ENCODE results near the gene NMUR2.

DNA sequence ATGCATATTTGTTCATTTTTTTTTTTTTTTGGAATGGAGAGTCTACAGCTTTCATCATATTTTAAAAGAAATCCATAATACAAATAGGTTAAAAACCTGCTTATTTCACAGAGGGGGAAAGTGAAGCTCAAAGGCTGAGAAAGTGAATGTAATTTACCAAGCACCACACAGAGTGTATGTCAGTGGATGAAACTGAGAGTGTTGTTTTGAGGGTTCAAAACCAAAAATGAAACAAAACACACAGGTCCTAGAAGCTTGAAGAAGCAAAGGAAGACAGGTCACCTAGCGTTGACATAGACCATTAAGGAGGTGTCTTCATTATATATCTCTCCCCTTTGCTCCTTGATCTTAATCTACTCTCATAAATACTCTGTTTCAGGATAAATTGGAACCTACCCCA is 7.5 kb downstream of the NMUR2 start:
- TF ChIP-seq, protein P1, sequence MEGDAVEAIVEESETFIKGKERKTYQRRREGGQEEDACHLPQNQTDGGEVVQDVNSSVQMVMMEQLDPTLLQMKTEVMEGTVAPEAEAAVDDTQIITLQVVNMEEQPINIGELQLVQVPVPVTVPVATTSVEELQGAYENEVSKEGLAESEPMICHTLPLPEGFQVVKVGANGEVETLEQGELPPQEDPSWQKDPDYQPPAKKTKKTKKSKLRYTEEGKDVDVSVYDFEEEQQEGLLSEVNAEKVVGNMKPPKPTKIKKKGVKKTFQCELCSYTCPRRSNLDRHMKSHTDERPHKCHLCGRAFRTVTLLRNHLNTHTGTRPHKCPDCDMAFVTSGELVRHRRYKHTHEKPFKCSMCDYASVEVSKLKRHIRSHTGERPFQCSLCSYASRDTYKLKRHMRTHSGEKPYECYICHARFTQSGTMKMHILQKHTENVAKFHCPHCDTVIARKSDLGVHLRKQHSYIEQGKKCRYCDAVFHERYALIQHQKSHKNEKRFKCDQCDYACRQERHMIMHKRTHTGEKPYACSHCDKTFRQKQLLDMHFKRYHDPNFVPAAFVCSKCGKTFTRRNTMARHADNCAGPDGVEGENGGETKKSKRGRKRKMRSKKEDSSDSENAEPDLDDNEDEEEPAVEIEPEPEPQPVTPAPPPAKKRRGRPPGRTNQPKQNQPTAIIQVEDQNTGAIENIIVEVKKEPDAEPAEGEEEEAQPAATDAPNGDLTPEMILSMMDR (IDR thresholded peaks at IDR 0.05; ENCODE audit: poor library complexity, severe bottlenecking): no peak
- TF ChIP-seq RAD21 (conservative IDR thresholded peaks at IDR 0.05): no peak

Measured in neural cell (in vitro differentiated cells).